Measurements from ENCODE around the gene COX8C.

GRCh38 chr14:93343266-93343665, 3.7 kb upstream of the COX8C start:
- TF ChIP-seq SIX5 (IDR thresholded peaks at IDR 0.05; ENCODE audit: low read depth, low read length) = no peak
- no peak for TF ChIP-seq SP1 (IDR thresholded peaks at IDR 0.05; ENCODE audit: low read depth, low read length)
- TF ChIP-seq CHD2 (IDR thresholded peaks at IDR 0.05; ENCODE audit: low read length) = no peak
- no peak for TF ChIP-seq BACH1 (IDR thresholded peaks at IDR 0.05; ENCODE audit: low read length)
- no peak for TF ChIP-seq JUN (IDR thresholded peaks at IDR 0.05; ENCODE audit: low read depth, low read length)
- TF ChIP-seq, protein P1, sequence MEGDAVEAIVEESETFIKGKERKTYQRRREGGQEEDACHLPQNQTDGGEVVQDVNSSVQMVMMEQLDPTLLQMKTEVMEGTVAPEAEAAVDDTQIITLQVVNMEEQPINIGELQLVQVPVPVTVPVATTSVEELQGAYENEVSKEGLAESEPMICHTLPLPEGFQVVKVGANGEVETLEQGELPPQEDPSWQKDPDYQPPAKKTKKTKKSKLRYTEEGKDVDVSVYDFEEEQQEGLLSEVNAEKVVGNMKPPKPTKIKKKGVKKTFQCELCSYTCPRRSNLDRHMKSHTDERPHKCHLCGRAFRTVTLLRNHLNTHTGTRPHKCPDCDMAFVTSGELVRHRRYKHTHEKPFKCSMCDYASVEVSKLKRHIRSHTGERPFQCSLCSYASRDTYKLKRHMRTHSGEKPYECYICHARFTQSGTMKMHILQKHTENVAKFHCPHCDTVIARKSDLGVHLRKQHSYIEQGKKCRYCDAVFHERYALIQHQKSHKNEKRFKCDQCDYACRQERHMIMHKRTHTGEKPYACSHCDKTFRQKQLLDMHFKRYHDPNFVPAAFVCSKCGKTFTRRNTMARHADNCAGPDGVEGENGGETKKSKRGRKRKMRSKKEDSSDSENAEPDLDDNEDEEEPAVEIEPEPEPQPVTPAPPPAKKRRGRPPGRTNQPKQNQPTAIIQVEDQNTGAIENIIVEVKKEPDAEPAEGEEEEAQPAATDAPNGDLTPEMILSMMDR (IDR thresholded peaks at IDR 0.05; ENCODE audit: control extremely low read depth in 1 of 3, insufficient read depth in 1 of 3, low read depth in 1 of 3, low read length in 3 of 3) = no peak
- TF ChIP-seq PHF8 (conservative IDR thresholded peaks at IDR 0.05; ENCODE audit: low read depth, low read length) = no peak
- no peak for TF ChIP-seq RXRA (IDR thresholded peaks at IDR 0.05; ENCODE audit: insufficient read depth, low read depth, low read length)
- no peak for TF ChIP-seq ZNF274 (IDR thresholded peaks at IDR 0.05; ENCODE audit: borderline replicate concordance, extremely low read depth, low read length)
- TF ChIP-seq MAX (IDR thresholded peaks at IDR 0.05) = no peak
- TF ChIP-seq RAD21 (IDR thresholded peaks at IDR 0.05 in 1 of 2, conservative IDR thresholded peaks at IDR 0.05 in 1 of 2; ENCODE audit: low read depth in 2 of 2, low read length in 2 of 2) = no peak
- TF ChIP-seq POLR2AphosphoS5 (IDR thresholded peaks at IDR 0.05; ENCODE audit: low read depth, low read length) = no peak
- no peak for TF ChIP-seq POLR2A (IDR thresholded peaks at IDR 0.05; ENCODE audit: control extremely low read depth in 1 of 2, low read depth in 2 of 2, low read length in 2 of 2)

All from H1 (cell line).